CD14-positive monocyte (primary cell): ENCODE measurements around the gene SDK1. TPM values are rescaled to one million over a fixed set of nuclear protein-coding genes. Genes with fewer than 3 reads are reported as not detected.

Experiments used
- DNase-seq, 3 donors: peaks; one replicate each; pipeline ENCODE4 v3.0.0-alpha.2; 2011 to 2022
- H2AFZ ChIP-seq: 2 replicates; pipeline ENCODE4 v1.6.0; 2012; ENCODE audit warnings: mild to moderate bottlenecking, low read depth, low read length, inconsistent platforms; ENCODE audit not compliant: insufficient read depth, poor library complexity, severe bottlenecking
- H3K27ac ChIP-seq, 2 donors: 1 replicate in 1 of 2; 2 replicates in 1 of 2; pipeline ENCODE4 v1.5.1; 2012 to 2013; ENCODE audit warnings: low read length in 2 of 2, control low read depth in 1 of 2, inconsistent platforms in 1 of 2, low read depth in 1 of 2, mild to moderate bottlenecking in 1 of 2
- H3K27me3 ChIP-seq, 2 donors: one replicate each; pipeline versions ENCODE4 v1.6.0 to v1.6.1; 2011 to 2013; ENCODE audit warnings: low read length in 2 of 2; ENCODE audit not compliant: control insufficient read depth in 2 of 2, insufficient read depth in 2 of 2
- H3K36me3 ChIP-seq, 2 donors: replicated peaks in 1 of 2; 1 replicate in 1 of 2; 2 replicates in 1 of 2; pipeline versions ENCODE4 v1.5.1 to v1.6.1; 2012 to 2013; ENCODE audit warnings: low read length in 2 of 2, control low read depth in 1 of 2, inconsistent platforms in 1 of 2, mild to moderate bottlenecking in 1 of 2; ENCODE audit not compliant: insufficient read depth in 2 of 2, control insufficient read depth in 1 of 2
- H3K4me1 ChIP-seq, 2 donors: 1 replicate in 1 of 2; 2 replicates in 1 of 2; pipeline versions ENCODE4 v1.5.1 to v1.6.1; 2012 to 2013; ENCODE audit warnings: low read length in 2 of 2, control low read depth in 1 of 2, inconsistent platforms in 1 of 2, mild to moderate bottlenecking in 1 of 2, moderate library complexity in 1 of 2; ENCODE audit not compliant: insufficient read depth in 2 of 2, control insufficient read depth in 1 of 2
- H3K4me2 ChIP-seq: replicated peaks from 2 replicates; pipeline ENCODE3; 2012; ENCODE audit warnings: low read length, moderate library complexity, mild to moderate bottlenecking; ENCODE audit not compliant: poor library complexity, severe bottlenecking; ENCODE audit errors: extremely low read depth
- H3K4me3 ChIP-seq, 3 experiments: fragments of 200-600 bp in 1 of 3; sonication (generic) in 1 of 3; replicated peaks in 1 of 3; 1 replicate in 2 of 3; 2 replicates in 1 of 3; pipeline ENCODE4 v1.5.1; 2011 to 2013; ENCODE audit warnings: low read length in 3 of 3, mild to moderate bottlenecking in 3 of 3, control low read depth in 2 of 3, low read depth in 2 of 3, inconsistent platforms in 1 of 3, moderate library complexity in 1 of 3
- H3K79me2 ChIP-seq: 2 replicates; pipeline ENCODE4 v1.6.0; 2012; ENCODE audit warnings: mild to moderate bottlenecking, control low read depth, inconsistent platforms, low read length, moderate library complexity; ENCODE audit not compliant: insufficient read depth
- H3K9ac ChIP-seq: 2 replicates; pipeline ENCODE4 v1.6.0; 2017; ENCODE audit warnings: low read length, mild to moderate bottlenecking; ENCODE audit not compliant: insufficient read depth, poor library complexity, severe bottlenecking
- H3K9me3 ChIP-seq, 2 donors: replicated peaks in 1 of 2; 1 replicate in 1 of 2; 2 replicates in 1 of 2; pipeline versions ENCODE4 v1.5.1 to v1.6.1; 2012 to 2013; ENCODE audit warnings: low read length in 2 of 2, control low read depth in 1 of 2; ENCODE audit not compliant: control insufficient read depth in 1 of 2, insufficient read depth in 1 of 2
- H4K20me1 ChIP-seq: 2 replicates; pipeline ENCODE4 v1.6.0; 2012; ENCODE audit warnings: mild to moderate bottlenecking, low read length, control low read depth, moderate library complexity; ENCODE audit not compliant: insufficient read depth
- H3K27ac Mint-ChIP-seq, 7 donors: one replicate each; pipeline ENCODE4 v1.8.0; 2020; ENCODE audit warnings: mild to moderate bottlenecking in 7 of 7, mixed read lengths in 7 of 7, moderate library complexity in 6 of 7, inconsistent platforms in 2 of 7
- H3K27me3 Mint-ChIP-seq, 3 donors: one replicate each; pipeline ENCODE4 v1.8.0; 2021 to 2022; ENCODE audit warnings: low read depth in 3 of 3, mild to moderate bottlenecking in 3 of 3, mixed read lengths in 3 of 3, moderate library complexity in 3 of 3, inconsistent platforms in 1 of 3
- H3K36me3 Mint-ChIP-seq, 2 donors: one replicate each; pipeline ENCODE4 v1.8.0; 2020; ENCODE audit warnings: mixed read lengths in 2 of 2, inconsistent platforms in 1 of 2, mild to moderate bottlenecking in 1 of 2
- H3K4me1 Mint-ChIP-seq: one replicate; pipeline ENCODE4 v1.8.0; 2020; ENCODE audit warnings: mild to moderate bottlenecking, mixed read lengths
- H3K4me3 Mint-ChIP-seq, 2 donors: one replicate each; pipeline ENCODE4 v1.8.0; 2020; ENCODE audit warnings: mild to moderate bottlenecking in 2 of 2, mixed read lengths in 2 of 2, moderate library complexity in 1 of 2
- H3K9me3 Mint-ChIP-seq, 7 donors: one replicate each; pipeline ENCODE4 v1.8.0; 2020 to 2022; ENCODE audit warnings: mixed read lengths in 7 of 7, mild to moderate bottlenecking in 6 of 7, moderate library complexity in 6 of 7, inconsistent platforms in 2 of 7
- WGBS: methylation state at CpG from one replicate; pipeline ENCODE4 v1.1.5; 2013; ENCODE audit warnings: missing lambda C conversion rate; ENCODE audit not compliant: insufficient coverage; 5-methylcytosine and 5-hydroxymethylcytosine counted together
- intact Hi-C, 2 donors: fragments of 100-400 bp; cut with micrococcal nuclease; formaldehyde crosslinking; loops; one replicate each; pipeline versions ENCODE4 v1.15.0 to v1.15.1; 2023
- polyA plus RNA-seq, 3 donors: library from polyadenylated mRNA; depleted of rRNA in 1 of 3; unstranded in 2 of 3; stranded (reverse) in 1 of 3; fragments of 300-500 nt in 2 of 3; fragments of >200 nt in 1 of 3; fragmentation: Illumina TruSeq in 2 of 3; gene quantifications; 1 replicate in 2 of 3; 2 replicates in 1 of 3; pipeline ENCODE4 v1.2.3, GENCODE V29; 2012 to 2021
- TF ChIP-seq, protein P1 (sequence below): fragments of 200-600 bp; IDR thresholded peaks from one replicate; pipeline ENCODE4 v1.8.0; 2022; ENCODE audit warnings: antibody characterized with exemption, mild to moderate bottlenecking

Gene SDK1
- polyA plus RNA-seq, 3 donors, result 0.01 TPM; not detected in 2

DNA sequence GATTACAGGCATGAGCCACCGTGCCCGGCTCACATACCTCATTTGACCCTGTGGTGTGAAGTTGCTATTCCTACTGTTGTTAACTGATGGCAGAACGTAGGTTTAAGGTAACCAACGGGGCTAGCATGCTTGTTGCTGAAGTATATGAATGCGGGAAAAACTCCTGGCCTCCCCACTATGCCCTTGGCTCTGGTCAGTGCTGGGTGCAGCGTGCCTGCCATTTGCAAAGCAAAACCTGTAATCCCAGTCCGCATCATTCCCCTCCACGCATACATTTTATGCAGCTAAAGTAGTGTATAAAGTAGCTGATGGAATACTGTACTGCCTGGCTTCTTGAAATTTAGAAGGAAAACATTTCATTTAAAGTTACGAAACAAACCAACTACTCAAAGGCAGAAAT lies 273.3 kb downstream of the SDK1 start:
- Histone ChIP-seq H3K36me3 (no peaks in the 10 kb centered on the region), H3K27me3 (no peaks in the 10 kb centered on the region), H3K79me2 (no peaks in the 10 kb centered on the region), H3K9ac (no peak overlapping the region), H3K27ac (no peak overlapping the region), H2AFZ (no peak overlapping the region), H3K9me3 (peaks cover 32 to 38% of the 10 kb centered on the region in 2 donors), H4K20me1 (no peaks in the 10 kb centered on the region), H3K4me2 (no peak overlapping the region), H3K4me1 (no peaks in the 10 kb centered on the region), H3K4me3 (no peak overlapping the region)
- DNase-seq, result no peak
- intact Hi-C loops, result no loop called here
- peaks cover 14 to 44% (median 32%) of the 10 kb centered on the region in 7 donors for H3K9me3 Mint-ChIP-seq
- H3K36me3 Mint-ChIP-seq, result no peaks in the 10 kb centered on the region
- H3K27ac Mint-ChIP-seq, result no peak overlapping the region
- H3K4me1 Mint-ChIP-seq, result no peaks in the 10 kb centered on the region
- TF ChIP-seq, protein P1, sequence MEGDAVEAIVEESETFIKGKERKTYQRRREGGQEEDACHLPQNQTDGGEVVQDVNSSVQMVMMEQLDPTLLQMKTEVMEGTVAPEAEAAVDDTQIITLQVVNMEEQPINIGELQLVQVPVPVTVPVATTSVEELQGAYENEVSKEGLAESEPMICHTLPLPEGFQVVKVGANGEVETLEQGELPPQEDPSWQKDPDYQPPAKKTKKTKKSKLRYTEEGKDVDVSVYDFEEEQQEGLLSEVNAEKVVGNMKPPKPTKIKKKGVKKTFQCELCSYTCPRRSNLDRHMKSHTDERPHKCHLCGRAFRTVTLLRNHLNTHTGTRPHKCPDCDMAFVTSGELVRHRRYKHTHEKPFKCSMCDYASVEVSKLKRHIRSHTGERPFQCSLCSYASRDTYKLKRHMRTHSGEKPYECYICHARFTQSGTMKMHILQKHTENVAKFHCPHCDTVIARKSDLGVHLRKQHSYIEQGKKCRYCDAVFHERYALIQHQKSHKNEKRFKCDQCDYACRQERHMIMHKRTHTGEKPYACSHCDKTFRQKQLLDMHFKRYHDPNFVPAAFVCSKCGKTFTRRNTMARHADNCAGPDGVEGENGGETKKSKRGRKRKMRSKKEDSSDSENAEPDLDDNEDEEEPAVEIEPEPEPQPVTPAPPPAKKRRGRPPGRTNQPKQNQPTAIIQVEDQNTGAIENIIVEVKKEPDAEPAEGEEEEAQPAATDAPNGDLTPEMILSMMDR, result no peak
- H3K27me3 Mint-ChIP-seq, result no peaks in the 10 kb centered on the region
- H3K4me3 Mint-ChIP-seq, result no peak overlapping the region
- 95% methylated on average over 4 of the region's 9 CpGs for whole genome bisulfite sequencing

DNA sequence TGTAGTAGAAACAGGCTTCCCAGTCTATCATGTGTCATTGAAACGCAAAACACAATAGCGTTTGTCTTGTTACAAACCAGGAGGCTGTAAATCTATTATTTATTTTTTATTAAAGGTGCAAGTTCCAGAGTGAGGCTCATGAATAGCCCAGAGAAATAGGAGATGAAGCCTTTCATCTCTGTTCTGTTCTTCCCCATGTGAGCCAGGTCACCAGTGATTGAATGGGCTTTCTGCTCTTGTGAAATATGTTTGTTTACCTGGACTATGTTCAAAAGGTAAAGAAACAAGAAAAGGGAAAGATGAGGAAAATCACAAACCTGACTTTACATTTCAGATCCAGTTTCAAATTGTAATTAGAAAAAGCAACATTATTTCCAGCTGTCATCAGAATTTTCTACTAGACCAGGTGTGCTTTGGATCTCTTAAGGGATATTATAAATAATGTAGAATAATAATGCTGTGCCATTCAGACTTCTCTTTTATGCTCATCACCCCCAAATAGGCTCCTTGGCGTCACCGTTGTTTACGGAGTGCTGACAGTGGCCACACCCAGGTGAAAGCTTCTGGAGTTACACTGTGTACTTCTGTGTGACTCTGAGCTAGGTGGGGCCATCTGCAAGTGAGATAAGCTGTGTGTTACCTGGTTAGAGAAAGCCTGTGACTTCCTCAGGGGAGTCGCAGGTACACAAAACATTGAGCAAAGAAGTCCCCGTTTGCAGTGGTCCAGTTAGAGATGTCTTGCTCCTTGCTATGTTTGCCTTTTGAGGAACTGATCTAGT lies 274.9 kb downstream of the SDK1 start:
- H3K9me3 Mint-ChIP-seq, result peaks cover 16 to 48% (median 32%) of the 10 kb centered on the region in 7 donors
- H3K4me1 Mint-ChIP-seq, result no peaks in the 10 kb centered on the region
- Histone ChIP-seq H3K9ac (no peak overlapping the region), H3K4me1 (no peaks in the 10 kb centered on the region), H3K9me3 (peaks cover 32 to 40% of the 10 kb centered on the region in 2 donors), H3K27me3 (no peaks in the 10 kb centered on the region), H3K36me3 (no peaks in the 10 kb centered on the region), H3K4me3 (no peak overlapping the region), H3K79me2 (no peaks in the 10 kb centered on the region), H4K20me1 (no peaks in the 10 kb centered on the region), H2AFZ (no peak overlapping the region), H3K27ac (no peak overlapping the region), H3K4me2 (no peak overlapping the region)
- no peak for DNase-seq
- 69% methylated on average over 3 of the region's 7 CpGs for WGBS
- TF ChIP-seq, protein P1, result no peak
- H3K4me3 Mint-ChIP-seq, result no peak overlapping the region
- intact Hi-C loops, result no loop called here
- H3K27ac Mint-ChIP-seq, result no peak overlapping the region
- H3K27me3 Mint-ChIP-seq, result no peaks in the 10 kb centered on the region
- H3K36me3 Mint-ChIP-seq, result no peaks in the 10 kb centered on the region
